ENCODE measurements around the gene KCNN2. TPM values are rescaled to one million over a fixed set of nuclear protein-coding genes. Genes with fewer than 3 reads are reported as not detected.

Gene KCNN2
- total RNA-seq, 1 experiment from 2014 or later: 0.27 TPM

GRCh38 chr5:114327474-114327873 lies 34.4 kb upstream of the KCNN2 start:
- Mint-ChIP-seq H3K27me3 (ENCODE audit: insufficient read depth, unreplicated experiment) (peaks cover 8% of the 10 kb centered on the region), H3K36me3 (ENCODE audit: insufficient read depth, unreplicated experiment) (no peaks in the 10 kb centered on the region), H3K4me3 (ENCODE audit: unreplicated experiment) (no peak overlapping the region), H3K4me1 (ENCODE audit: low read depth, unreplicated experiment) (no peaks in the 10 kb centered on the region), H3K9me3 (ENCODE audit: unreplicated experiment) (no peaks in the 10 kb centered on the region), H3K27ac (ENCODE audit: unreplicated experiment) (no peak overlapping the region)
- Histone ChIP-seq H3K4me3 (ENCODE audit: low read depth, low read length) (no peak overlapping the region), H3K4me1 (no peaks in the 10 kb centered on the region), H3K9me3 (no peaks in the 10 kb centered on the region), H3K36me3 (ENCODE audit: control insufficient read depth, insufficient read depth, low read length) (no peaks in the 10 kb centered on the region), H3K27me3 (replicated peaks; ENCODE audit: control insufficient read depth, insufficient read depth, low read length) (no peaks in the 10 kb centered on the region)
- CTCF ChIA-PET: no interaction called here
- DNase-seq: no peak
- no peak for TF ChIP-seq CTCF (IDR thresholded peaks at IDR 0.05; ENCODE audit: insufficient read depth in 1 of 2, low read depth in 1 of 2, low read length in 1 of 2, severe bottlenecking in 1 of 2, unreplicated experiment in 1 of 2)
- intact Hi-C loops (cut with micrococcal nuclease; ENCODE audit: unreplicated experiment): no loop called here
- BruUV-seq (replicated peaks): no TSS peak
- POLR2A ChIA-PET: no interaction called here

GRCh38 chr5:114327987-114328386 lies 33.9 kb upstream of the KCNN2 start:
- Mint-ChIP-seq H3K4me1 (ENCODE audit: low read depth, unreplicated experiment) (no peaks in the 10 kb centered on the region), H3K27me3 (ENCODE audit: insufficient read depth, unreplicated experiment) (peaks cover 8% of the 10 kb centered on the region), H3K4me3 (ENCODE audit: unreplicated experiment) (no peak overlapping the region), H3K27ac (ENCODE audit: unreplicated experiment) (no peak overlapping the region), H3K36me3 (ENCODE audit: insufficient read depth, unreplicated experiment) (no peaks in the 10 kb centered on the region), H3K9me3 (ENCODE audit: unreplicated experiment) (no peaks in the 10 kb centered on the region)
- ChIA-PET CTCF (no interaction called here), POLR2A (no interaction called here)
- Histone ChIP-seq H3K4me1 (no peaks in the 10 kb centered on the region), H3K9me3 (no peaks in the 10 kb centered on the region), H3K36me3 (ENCODE audit: control insufficient read depth, insufficient read depth, low read length) (no peaks in the 10 kb centered on the region), H3K27me3 (replicated peaks; ENCODE audit: control insufficient read depth, insufficient read depth, low read length) (no peaks in the 10 kb centered on the region), H3K4me3 (ENCODE audit: low read depth, low read length) (no peak overlapping the region)
- no peak for DNase-seq
- TF ChIP-seq CTCF (IDR thresholded peaks at IDR 0.05; ENCODE audit: insufficient read depth in 1 of 2, low read depth in 1 of 2, low read length in 1 of 2, severe bottlenecking in 1 of 2, unreplicated experiment in 1 of 2): no peak
- no TSS peak for BruUV-seq (replicated peaks)
- intact Hi-C loops (cut with micrococcal nuclease; ENCODE audit: unreplicated experiment): no loop called here

- Mint-ChIP-seq H3K4me3 (ENCODE audit: unreplicated experiment) (no peak overlapping the region), H3K27me3 (ENCODE audit: insufficient read depth, unreplicated experiment) (peaks cover 3% of the 10 kb centered on the region), H3K9me3 (ENCODE audit: unreplicated experiment) (no peaks in the 10 kb centered on the region), H3K4me1 (ENCODE audit: low read depth, unreplicated experiment) (no peaks in the 10 kb centered on the region), H3K27ac (ENCODE audit: unreplicated experiment) (no peak overlapping the region), H3K36me3 (ENCODE audit: insufficient read depth, unreplicated experiment) (no peaks in the 10 kb centered on the region)
- Histone ChIP-seq H3K9me3 (no peaks in the 10 kb centered on the region), H3K36me3 (ENCODE audit: control insufficient read depth, insufficient read depth, low read length) (no peaks in the 10 kb centered on the region), H3K4me1 (no peaks in the 10 kb centered on the region), H3K27me3 (replicated peaks; ENCODE audit: control insufficient read depth, insufficient read depth, low read length) (no peaks in the 10 kb centered on the region), H3K4me3 (ENCODE audit: low read depth, low read length) (no peak overlapping the region)
- intact Hi-C loops (cut with micrococcal nuclease; ENCODE audit: unreplicated experiment): no loop called here
- POLR2A ChIA-PET: no interaction called here
- DNase-seq: no peak
- CTCF ChIA-PET: no interaction called here
- BruUV-seq (replicated peaks): no TSS peak
- no peak for TF ChIP-seq CTCF (IDR thresholded peaks at IDR 0.05; ENCODE audit: insufficient read depth in 1 of 2, low read depth in 1 of 2, low read length in 1 of 2, severe bottlenecking in 1 of 2, unreplicated experiment in 1 of 2)
These were observed 30.8 kb upstream of the KCNN2 start for GRCh38 chr5:114330916-114331531.

All from Caco-2 (cell line).